Endothelial cell of hepatic sinusoid (primary cell): ENCODE data around the gene SPP1.
"Not testable (repeated sequence)": the region's sequence is repeated elsewhere in the genome, so short reads cannot be mapped to it uniquely, and the experiment has no call there.

ENCODE experiments used
- in situ Hi-C: cut with HindIII; loops from 2 replicates; pipeline ENCODE4 v1.10.0; 2017; ENCODE audit warnings: low sequenced_read_pairs

SPP1 gene

DNA sequence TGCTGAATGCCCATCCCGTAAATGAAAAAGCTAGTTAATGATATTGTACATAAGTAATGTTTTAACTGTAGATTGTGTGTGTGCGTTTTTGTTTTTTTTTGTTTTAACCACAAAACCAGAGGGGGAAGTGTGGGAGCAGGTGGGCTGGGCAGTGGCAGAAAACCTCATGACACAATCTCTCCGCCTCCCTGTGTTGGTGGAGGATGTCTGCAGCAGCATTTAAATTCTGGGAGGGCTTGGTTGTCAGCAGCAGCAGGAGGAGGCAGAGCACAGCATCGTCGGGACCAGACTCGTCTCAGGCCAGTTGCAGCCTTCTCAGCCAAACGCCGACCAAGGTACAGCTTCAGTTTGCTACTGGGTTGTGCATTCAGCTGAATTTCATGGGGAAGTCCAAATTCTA, at the start of gene SPP1:
Gene SPP1, plus strand, starts transcription at position 249 of the 400 bp plus-strand sequence. CDS start 1,182 bp downstream, outside the sequence.
- in situ Hi-C loops, result loop anchor here (5.0 to 10.0 kb wide), 2 partner anchors 68 to 121 kb away; no protein-coding TSS in a partner anchor

DNA sequence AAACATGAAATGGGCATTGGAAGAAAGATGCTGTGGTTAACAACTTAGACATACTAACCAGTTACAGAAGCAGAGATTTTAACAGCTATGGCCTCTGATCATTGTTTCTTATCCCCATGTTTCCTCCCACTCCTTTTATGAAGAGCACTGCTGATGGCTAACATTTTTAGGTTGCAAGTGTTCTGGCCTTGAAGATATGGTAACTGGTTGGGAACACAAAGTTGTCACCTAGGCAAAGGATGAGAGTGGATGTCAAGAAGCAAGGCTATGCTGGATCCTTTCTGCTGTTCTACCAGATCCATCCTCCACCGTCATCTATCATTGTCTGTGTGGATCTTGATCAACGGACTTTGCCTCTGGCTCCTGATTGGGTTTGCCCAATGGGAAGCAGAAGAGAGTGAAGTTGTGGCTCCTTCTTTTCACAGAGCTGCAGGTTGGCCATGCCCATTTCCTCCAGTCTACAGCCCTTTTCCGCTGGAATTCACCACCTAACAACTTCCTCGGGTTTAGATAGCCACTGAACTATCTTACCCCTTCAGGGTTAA, 48.9 kb upstream of the SPP1 start:
- in situ Hi-C loops, result no loop called here

DNA sequence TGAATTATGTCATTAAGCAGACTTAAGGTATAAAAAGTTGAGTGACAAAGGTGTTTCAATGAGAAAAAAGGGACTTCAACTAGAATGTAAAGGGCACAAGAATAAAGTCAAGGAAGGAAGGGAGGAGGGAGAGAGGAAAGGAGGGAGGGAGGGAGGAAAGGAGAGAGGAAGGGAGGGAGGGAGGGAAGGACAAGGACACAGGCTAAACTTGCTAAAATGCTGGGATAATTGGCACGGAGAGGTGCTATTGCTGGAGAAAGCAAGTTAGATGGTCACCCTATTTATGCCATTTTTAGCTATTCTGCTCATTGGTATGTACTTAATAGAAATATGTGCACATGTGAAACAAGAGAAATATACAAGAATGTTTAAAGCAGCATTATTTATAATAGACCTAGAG, 44.9 kb upstream of the SPP1 start:
- in situ Hi-C loops, result no loop called here

DNA sequence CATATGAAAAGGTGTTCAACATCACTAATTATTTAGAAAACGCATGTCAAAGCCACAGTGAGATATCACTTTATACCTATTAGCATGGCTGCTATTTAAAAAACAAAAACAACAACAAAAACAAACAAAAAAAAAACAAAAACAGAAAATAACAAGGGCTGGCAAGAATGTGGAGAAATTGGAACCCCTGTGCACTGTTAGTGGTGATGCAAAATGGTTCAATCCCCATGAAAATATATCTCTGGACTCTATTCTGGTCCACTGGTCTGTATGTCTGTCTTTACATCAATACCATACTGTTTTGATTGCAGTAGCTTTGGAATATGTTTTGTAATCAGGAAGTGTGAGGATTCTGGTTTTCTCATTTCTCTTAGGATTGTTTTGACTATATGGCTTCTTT, 43.6 kb upstream of the SPP1 start:
- in situ Hi-C loops, result no loop called here

DNA sequence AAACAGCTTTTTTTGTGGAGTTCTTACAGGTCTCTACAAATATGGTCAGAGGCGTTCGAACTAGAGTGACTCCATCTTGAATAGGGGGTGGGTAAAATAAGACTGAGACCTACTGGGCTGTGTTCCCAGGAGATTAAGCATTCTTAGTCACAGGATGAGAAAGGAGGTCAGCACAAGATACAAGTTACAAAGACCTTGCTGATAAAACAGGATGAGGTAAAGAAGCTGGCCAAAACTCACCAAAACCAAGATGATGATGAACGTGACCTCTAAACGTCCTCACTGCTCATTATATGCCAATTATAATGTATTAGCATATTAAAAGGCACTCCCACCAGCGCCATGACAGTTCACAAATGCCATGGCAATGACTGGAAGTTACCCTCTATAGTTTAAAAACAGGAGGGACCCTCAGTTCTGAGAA, 42.8 kb upstream of the SPP1 start:
- in situ Hi-C loops, result no loop called here

DNA sequence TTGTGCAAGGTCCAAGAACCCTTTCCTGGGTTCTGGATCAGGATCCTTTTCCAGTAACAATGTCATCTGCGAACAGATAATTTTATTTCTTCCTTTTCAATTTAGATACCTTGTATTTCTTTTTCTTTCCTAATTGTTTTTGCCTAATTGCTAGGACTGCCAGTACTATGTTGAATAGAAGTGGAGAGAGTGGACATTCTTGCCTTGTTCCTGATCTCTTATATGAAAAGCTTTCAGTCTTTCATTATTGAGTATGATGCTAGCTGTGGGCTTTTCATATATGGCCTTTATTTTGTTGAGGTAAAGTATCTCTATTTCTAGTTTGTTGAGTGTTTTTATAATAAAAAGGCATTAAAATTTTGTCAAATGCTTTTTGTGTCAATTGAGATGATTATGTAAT, 42.2 kb upstream of the SPP1 start:
- in situ Hi-C loops, result no loop called here

DNA sequence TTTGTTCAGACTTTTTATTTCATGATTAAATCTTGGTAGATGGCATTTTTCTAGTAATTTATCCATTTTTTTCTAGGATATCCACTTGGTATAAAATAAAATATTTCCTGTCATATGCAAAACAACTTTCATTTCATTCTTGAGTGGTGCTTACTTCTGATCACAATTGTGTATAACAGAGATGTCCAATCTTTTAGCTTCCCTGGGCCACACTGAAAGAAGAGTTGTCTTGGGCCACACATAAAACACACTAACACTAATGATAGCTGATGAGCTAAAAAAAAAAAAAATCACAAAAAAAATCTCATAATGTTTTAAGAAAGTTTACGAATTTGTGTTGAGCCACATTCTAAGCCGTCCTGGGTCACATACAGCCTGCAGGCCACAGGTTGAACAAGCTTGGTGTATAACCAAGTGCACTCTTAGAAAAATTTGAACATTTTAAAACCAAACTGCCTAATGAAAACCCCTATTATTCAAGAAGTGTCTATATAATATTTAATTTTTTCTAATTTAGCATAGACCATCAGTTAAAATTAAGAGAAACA, 41.3 kb upstream of the SPP1 start:
- in situ Hi-C loops, result no loop called here

DNA sequence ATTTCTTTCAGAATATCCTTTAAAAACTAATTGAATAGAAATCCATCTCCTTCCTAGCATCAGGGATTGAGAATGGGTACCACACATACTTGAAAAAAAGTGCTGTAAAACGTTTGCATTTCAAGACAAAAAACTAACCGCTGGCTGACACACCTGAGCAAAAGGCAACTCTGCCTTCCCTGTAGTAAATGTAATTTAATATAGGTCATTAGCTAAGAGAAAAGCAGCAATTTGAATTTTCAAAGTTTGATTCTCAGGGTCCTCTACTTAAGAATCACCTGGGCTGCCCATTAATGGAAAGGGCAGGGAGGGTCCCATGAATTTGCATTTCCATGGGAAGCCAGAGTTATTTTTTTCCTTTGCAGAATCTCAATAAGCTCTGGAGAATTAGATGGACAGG, 40.5 kb upstream of the SPP1 start:
- in situ Hi-C loops, result no loop called here

DNA sequence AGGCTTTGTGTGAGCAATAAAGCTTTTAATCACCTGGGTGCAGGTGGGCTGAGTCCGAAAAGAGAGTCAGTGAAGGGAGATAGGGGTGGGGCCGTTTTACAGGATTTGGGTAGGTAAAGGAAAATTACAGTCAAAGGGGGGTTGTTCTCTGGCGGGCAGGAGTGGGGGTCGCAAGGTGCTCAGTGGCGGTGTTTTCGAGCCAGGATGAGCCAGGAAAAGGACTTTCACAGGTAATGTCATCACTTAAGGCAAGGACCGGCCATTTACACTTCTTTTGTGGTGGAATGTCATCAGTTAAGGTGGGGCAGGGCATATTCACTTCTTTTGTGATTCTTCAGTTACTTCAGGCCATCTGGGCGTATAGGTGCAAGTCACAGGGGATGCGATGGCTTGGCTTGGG, 39.6 kb upstream of the SPP1 start:
- in situ Hi-C loops, result not testable (repeated sequence)

DNA sequence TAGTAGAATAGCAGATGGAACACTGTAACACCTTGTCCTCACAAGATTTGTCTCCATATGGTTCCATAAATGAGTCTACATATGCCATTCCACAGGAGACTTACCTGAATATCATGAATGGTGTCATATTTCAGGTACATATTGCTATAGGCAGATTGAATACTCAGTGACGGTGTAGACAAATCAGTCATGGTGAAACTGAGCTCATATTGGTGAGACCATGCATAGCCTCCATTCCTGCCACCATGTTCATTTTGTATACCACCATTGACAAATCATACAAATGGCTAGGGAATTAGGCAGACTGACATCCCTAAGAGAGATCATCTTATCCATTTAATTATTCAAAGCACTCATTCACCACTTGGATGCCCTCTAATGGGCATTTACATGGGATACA, 38.0 kb upstream of the SPP1 start:
- in situ Hi-C loops, result no loop called here

DNA sequence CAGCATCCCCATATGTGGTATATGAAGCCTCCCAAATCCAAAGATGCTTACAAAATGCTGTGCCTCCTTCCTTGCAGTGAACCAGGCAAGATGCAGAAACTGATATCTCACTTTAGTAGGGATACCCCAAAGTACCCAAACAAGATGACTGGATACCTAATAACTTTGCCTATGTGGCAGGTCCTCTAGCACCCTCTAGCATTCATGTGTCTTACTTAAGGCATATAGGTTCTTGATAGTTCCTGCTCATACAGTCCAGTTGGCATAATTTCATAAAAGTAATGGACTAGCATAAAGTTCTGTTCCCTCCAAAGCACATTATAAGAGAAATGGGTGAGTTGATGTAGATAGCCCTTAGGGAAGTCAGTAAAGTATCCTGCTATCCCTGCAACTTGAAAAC, 36.8 kb upstream of the SPP1 start:
- in situ Hi-C loops, result no loop called here

DNA sequence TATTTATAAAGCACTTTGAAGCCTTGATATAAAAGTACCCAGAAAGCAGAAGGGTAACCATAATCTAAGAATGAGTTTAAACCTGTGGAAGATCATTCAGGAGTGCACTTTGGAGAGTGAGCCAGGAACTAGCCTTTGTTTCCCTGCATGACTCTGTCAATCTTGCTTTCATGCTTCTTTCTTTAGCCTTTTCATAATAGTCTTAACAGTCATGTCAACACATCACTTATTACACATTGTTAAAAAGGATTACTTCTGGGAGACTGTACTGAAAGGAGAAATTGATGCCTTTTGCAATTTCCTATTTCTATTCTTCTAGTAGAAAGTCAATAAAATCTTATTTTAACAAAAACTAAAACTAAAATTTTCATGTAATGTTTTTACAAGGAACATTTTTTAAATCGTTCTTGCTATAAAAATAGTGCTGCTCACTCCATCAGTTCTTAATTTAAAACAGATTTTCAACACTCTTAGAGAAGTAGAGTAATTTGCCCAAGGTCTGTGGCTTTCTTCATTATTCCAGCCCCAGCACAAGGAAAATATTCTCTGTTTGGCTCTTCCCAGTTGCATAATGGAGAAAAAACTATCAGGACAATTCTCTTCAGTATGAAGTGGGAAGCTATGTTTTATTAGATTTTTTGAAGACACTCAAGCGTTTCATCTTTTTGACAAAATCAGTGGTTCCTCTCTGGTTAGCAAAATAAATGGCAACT, 35.4 kb upstream of the SPP1 start:
- in situ Hi-C loops, result no loop called here

DNA sequence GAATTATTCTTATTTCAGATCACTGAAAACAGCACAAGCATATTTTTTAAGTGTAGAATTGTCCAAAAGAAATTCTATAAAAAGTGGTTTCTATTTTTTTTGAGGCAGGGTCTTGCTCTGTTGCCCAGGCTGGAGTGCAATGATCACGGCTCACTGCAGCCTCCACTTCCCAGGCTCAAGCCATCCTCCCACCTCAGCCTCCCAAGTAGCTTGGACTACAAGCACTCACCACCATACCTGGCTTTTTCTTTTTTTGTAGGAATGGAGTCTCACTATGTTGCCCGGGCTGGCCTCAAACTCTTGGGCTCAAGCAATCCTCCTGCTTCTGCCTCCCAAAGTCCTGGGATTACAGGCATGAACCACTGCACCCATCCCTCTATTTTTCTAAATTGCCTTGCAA, 34.7 kb upstream of the SPP1 start:
- in situ Hi-C loops, result not testable (repeated sequence)

DNA sequence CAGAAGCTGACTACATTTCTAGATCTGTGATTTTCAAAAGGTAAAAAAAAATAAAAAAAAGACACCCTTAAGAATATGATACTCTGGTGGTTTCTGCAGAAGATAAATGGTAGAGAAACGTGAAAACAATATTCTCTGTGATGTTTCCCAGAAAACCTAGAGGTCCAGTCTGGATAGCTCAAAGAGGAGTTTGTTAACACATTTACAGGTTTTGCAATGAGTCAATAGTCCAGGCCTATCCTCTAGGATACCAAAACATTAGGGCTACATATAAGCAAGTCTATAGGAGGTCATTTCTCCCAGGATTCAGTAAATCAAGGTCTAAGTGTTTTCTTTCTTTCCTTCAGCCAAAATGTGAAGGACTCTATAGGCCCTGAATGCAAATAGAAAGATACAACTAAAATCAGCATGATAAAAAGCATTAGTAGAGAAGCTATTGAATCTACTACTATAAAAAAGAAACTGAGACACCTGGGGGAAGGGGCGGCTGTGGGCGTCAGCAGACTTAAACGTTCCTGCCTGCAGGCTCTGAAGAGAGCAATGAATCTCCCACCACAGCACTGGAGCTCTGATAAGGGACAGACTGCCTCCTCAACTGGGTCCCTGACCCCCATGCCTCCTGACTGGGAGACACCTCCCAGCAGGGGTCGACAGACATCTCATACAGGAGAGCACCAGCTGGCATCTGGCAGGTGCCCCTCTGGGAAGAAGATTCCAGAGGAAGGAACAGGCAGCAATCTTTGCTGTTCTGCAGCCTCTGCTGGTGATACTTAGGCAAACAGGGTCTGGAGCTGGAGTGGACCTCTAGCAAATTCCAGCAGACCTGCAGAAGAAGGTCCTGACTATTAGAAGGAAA, 33.7 kb upstream of the SPP1 start:
- in situ Hi-C loops, result no loop called here

DNA sequence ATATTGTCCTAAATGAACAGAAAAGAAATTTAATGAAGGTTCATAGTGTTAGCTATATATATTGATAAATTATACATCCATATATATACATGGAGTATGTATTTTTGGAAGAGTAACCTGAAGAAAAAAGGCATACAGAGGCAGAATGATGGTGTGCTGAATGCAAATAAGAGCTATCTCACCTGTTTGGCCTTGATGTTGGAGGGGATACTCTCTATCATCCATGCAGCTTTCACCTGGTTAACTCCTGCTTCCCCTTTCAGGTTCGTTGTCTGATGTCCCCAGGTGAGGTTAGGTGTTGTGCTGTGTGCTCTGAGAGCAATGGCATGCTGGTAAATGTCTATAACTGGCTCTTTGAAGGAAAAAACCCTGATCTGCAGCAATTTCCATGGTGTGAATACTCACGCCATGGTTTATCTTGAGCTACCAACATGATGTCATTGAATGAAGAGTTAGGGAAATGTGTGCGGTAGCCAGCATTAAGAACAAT, 31.8 kb upstream of the SPP1 start:
- in situ Hi-C loops, result no loop called here

DNA sequence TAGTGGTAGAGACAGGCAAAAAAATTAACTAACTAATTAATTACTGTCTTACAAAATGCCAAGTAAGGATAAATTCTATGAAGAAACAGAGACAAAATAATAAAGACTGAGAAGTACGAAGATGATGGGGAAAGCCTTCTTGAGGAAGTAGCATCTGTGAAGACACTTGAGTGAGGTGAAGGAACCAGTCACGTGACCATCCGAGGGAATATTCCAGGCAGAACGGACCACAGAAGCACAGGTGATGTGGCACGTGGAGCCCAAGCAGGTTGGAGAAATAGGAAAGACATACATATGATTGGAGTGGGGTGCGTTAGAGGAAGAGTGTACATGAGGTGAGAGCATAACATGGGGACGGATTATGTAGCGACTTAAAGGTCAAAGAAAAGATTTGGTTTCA, 30.5 kb upstream of the SPP1 start:
- in situ Hi-C loops, result no loop called here

DNA sequence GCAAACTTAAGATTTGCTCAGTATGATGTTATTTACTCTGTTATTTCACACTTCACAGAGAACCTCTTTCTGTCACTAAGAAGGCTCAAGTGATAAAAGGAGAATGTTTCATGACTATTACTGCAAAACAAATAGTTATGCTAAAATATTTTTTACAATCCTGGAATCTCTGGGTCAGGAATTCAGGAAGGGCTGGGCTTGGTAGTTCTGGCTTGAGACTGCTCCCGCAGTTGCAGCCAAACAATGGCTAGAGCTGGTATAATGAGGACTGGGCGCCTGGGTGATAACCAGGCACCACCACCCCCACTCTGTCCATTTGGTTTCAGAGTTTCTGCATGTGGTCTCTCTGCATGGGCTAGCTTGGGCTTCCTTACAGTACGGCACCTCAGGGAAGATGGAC, 28.7 kb upstream of the SPP1 start:
- in situ Hi-C loops, result no loop called here

DNA sequence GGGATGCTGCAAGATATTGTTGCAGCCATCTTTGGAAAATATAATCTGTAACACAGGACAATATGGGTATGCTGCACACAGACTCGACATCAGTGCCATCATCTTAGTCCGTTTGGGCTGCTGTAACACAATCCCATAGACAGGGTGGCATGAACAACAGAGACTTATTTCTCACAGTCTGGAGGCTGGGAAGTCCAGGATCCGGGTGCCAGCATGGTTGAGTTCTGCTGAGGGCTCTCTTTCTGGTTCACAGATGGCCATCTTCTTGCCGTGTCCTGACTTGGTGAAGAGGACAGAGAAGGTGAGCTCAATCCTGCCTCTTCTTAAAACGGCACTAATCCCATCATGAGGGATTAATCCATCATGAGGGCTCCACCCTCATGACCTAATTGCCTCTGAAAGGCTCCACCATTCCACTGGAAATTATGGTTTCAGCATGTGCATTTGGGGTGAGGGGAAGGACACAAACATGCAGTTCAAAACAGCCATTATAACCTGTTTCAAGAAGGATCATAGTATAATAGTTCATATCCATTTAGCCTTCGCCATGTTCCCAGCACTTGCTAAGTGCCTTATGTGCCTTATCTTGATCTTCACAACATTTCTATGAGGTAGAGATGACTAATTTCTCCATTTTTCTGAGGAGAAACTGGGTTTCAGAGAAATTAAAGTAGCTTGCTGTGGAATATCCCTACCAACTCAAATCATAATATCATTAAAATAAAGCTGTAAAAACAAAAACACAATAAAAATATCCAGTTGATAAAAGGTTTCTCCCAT, 27.9 kb upstream of the SPP1 start:
- in situ Hi-C loops, result no loop called here

DNA sequence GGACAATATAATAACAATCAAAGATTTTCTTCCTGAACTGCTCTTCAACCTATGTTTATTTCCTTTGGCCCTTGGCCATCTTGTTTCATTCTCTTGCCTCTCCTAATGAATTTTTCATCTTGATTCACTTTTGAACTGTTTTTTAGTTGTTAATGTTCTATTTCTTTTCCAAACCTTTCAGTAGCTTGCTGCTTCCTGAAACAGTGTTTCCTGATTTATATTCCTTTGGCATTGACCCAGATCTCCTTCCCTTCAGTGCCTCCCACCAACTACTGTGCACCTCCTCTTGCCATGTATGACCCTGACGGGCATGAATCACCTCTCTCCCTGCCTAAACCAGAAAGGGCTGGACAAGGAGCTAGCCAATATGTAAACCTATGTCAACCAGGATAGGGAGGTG, 25.6 kb upstream of the SPP1 start:
- in situ Hi-C loops, result no loop called here

DNA sequence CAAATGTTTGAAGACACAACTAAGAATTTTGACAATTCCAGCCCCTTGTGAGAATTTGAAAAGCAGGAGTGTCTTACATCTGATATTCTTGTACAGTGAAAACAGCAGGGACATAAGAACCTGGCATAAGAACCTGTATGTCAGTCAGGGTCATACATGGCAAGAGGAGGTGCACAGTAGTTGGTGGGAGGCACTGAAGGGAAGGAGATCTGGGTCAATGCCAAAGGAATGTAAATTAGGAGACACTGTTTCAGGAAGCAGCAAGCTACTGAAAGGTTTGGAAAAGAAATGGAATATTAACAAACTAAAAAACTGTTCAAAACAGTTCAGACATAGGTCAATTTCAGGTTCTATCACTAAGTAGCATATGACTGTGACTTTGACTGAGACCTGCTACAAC, 25.0 kb upstream of the SPP1 start:
- in situ Hi-C loops, result no loop called here
